ENCODE results near the gene UBE2K. TPM values are rescaled to one million over a fixed set of nuclear protein-coding genes. Genes with fewer than 3 reads are reported as not detected.
"Not testable (repeated sequence)": the region's sequence is repeated elsewhere in the genome, so short reads cannot be mapped to it uniquely, and the experiment has no call there.

UBE2K gene

DNA sequence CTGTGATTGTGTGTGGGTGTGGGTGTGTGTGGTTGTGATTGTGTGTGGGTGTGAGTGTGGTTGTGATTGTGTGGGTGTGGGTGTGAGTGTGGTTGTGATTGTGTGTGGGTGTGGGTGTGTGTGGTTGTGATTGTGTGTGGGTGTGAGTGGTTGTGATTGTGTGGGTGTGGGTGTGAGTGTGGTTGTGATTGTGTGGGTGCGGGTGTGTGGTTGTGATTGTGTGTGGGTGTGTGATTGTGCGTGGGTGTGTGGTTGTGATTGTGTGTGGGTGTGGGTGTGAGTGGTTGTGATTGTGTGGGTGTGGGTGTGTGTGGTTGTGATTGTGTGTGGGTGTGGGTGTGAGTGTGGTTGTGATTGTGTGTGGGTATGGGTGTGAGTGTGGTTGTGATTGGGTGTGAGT lies 115.8 kb downstream of the UBE2K start:
- not testable (repeated sequence) for H3K9me3 ChIP-seq (replicated peaks; ENCODE audit: low read length); H3K36me3 ChIP-seq (ENCODE audit: insufficient read depth, low read length); H3K9ac ChIP-seq (ENCODE audit: low read depth, low read length); H3K27me3 ChIP-seq (ENCODE audit: control insufficient read depth, insufficient read depth, low read length); H3K4me1 ChIP-seq (ENCODE audit: control insufficient read depth, insufficient read depth, low read length); H3K4me3 ChIP-seq (ENCODE audit: low read length); H3K4me2 ChIP-seq (ENCODE audit: low read length)

DNA sequence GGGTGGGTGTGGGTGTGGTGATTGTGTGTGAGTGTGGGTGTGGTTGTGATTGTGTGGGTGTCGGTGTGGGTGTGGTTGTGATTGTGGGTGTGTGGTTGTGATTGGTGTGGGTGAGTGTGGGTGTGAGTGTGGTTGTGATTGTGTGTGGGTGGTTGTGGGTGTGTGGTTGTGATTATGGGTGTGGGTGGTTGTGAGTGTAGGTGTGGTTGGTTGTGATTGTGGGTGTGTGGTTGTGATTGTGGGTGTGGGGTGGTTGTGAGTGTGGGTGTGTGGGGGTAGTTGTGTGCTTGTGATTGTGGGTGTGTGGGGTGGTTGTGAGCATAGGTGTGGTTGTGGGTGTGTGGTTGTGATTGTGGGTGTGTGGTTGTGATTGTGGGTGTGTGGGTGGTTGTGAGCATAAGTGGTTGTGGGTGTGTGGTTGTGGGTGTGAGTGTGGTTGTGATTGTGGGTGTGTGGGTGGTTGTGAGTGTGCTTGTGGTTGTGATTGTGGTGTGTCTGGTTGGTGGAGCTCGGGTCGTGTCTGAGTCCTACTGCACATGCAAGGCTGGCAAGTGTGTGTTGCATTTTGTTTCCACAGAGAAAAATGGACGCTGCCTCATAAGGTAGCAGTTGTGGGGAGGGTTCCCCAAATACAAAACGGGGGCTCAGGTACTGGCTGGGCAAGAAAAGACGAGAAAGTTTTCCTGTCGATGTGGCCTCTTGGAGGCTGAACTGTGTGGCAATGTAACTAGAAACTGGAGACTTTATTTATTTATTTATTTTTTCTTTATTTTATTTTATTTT lies 116.7 kb downstream of the UBE2K start:
- H3K4me3 ChIP-seq (ENCODE audit: low read length), result no peak overlapping the region
- no peak overlapping the region for H3K9ac ChIP-seq (ENCODE audit: low read depth, low read length)
- no peaks in the 10 kb centered on the region for H3K27me3 ChIP-seq (ENCODE audit: control insufficient read depth, insufficient read depth, low read length)
- H3K9me3 ChIP-seq (replicated peaks; ENCODE audit: low read length), result no peaks in the 10 kb centered on the region
- no peak overlapping the region for H3K4me2 ChIP-seq (ENCODE audit: low read length)
- H3K4me1 ChIP-seq (ENCODE audit: control insufficient read depth, insufficient read depth, low read length), result no peaks in the 10 kb centered on the region
- no peaks in the 10 kb centered on the region for H3K36me3 ChIP-seq (ENCODE audit: insufficient read depth, low read length)

DNA sequence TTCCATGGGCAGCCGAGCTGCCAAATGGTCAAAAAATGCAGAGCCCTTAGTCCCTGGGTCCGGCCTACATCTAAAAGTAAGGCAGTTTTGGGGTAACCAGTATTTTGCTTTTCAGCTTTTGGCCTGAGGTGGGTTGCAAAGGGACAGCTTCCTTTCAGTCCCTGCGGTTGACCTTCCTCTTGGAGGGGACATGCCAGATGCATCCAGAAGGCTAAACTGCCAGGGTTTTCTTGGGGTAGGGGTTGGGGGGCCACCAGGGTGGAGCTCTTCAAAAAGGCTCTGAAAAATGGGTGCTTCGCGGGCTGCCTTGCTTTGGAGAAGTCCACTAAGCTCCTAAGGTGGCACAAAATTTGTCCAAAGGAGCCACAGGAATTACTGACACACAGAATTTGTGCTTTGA lies 120.7 kb downstream of the UBE2K start:
- Histone ChIP-seq H3K9ac (ENCODE audit: low read depth, low read length) (no peak overlapping the region), H3K27me3 (ENCODE audit: control insufficient read depth, insufficient read depth, low read length) (no peaks in the 10 kb centered on the region), H3K9me3 (replicated peaks; ENCODE audit: low read length) (no peaks in the 10 kb centered on the region), H3K36me3 (ENCODE audit: insufficient read depth, low read length) (peaks cover 11% of the 10 kb centered on the region), H3K4me3 (ENCODE audit: low read length) (no peak overlapping the region), H3K4me1 (ENCODE audit: control insufficient read depth, insufficient read depth, low read length) (no peaks in the 10 kb centered on the region), H3K4me2 (ENCODE audit: low read length) (no peak overlapping the region)

DNA sequence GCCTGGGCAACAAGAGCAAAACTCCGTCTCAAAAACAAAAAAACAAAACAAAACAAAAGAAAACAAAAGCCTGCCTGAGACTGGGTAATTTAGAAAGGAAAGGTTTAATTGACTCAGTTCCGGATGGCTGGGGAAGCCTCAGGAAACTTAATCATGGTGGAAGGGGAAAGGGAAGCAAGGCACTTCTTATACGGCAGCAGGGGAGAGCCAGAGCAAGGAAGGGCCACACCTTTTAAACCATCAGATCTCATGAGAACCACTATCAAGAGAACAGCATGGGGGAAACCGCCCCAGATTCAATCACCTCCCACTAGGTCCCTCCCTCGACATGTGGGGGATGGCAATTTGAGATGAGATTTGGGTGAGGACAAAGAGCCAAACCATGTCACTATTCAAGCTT lies 122.2 kb downstream of the UBE2K start:
- Histone ChIP-seq H3K9ac (ENCODE audit: low read depth, low read length) (no peak overlapping the region), H3K27me3 (ENCODE audit: control insufficient read depth, insufficient read depth, low read length) (no peaks in the 10 kb centered on the region), H3K36me3 (ENCODE audit: insufficient read depth, low read length) (peaks cover 26% of the 10 kb centered on the region), H3K4me3 (ENCODE audit: low read length) (no peak overlapping the region), H3K9me3 (replicated peaks; ENCODE audit: low read length) (no peaks in the 10 kb centered on the region), H3K4me2 (ENCODE audit: low read length) (no peak overlapping the region), H3K4me1 (ENCODE audit: control insufficient read depth, insufficient read depth, low read length) (peaks cover under 1% of the 10 kb centered on the region)

DNA sequence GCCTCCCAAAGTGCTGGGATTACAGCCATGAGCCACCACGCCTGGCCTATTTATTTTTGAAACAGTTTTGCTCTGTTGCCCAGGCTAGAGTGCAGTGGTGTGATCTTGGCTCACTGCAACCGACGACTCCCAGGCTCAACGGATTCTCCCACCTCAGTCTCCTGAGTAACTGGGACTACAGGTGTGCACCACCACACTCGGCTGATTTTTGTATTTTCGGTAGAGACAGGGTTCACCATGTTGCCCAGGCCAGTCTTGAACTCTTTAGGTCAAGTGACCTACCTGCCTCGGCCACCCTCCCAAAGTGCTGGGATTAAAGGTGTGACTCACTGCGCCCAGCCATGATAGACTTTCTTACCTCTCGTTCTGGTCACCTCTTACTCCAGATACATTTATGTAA lies 124.0 kb downstream of the UBE2K start:
- H3K27me3 ChIP-seq (ENCODE audit: control insufficient read depth, insufficient read depth, low read length), result no peaks in the 10 kb centered on the region
- H3K4me1 ChIP-seq (ENCODE audit: control insufficient read depth, insufficient read depth, low read length), result peaks cover 11% of the 10 kb centered on the region
- H3K4me3 ChIP-seq (ENCODE audit: low read length), result no peak overlapping the region
- no peaks in the 10 kb centered on the region for H3K9me3 ChIP-seq (replicated peaks; ENCODE audit: low read length)
- H3K9ac ChIP-seq (ENCODE audit: low read depth, low read length), result no peak overlapping the region
- peaks cover 28% of the 10 kb centered on the region for H3K36me3 ChIP-seq (ENCODE audit: insufficient read depth, low read length)
- no peak overlapping the region for H3K4me2 ChIP-seq (ENCODE audit: low read length)

DNA sequence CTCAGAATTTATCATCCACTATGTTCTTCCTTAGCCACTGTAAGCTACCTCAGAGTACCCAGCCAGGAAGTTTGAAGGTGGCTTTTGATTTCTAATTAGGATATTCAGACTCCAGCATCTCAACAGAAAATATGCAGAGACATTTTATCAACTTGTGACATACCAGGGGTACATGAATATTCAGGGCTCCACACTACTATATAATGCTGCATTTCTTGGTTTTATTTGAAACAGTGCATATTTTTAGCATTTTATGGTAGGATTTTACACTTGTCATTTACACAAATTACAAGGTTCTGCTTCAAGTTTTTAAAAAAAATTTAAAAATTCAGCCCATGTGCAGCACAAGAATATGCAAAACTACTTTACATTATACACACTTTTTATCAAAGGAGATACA lies 124.7 kb downstream of the UBE2K start:
- H3K27me3 ChIP-seq (ENCODE audit: control insufficient read depth, insufficient read depth, low read length), result no peaks in the 10 kb centered on the region
- H3K36me3 ChIP-seq (ENCODE audit: insufficient read depth, low read length), result peaks cover 33% of the 10 kb centered on the region
- H3K9me3 ChIP-seq (replicated peaks; ENCODE audit: low read length), result no peaks in the 10 kb centered on the region
- H3K4me3 ChIP-seq (ENCODE audit: low read length), result no peak overlapping the region
- no peak overlapping the region for H3K9ac ChIP-seq (ENCODE audit: low read depth, low read length)
- H3K4me1 ChIP-seq (ENCODE audit: control insufficient read depth, insufficient read depth, low read length), result peaks cover 11% of the 10 kb centered on the region
- H3K4me2 ChIP-seq (ENCODE audit: low read length), result no peak overlapping the region

DNA sequence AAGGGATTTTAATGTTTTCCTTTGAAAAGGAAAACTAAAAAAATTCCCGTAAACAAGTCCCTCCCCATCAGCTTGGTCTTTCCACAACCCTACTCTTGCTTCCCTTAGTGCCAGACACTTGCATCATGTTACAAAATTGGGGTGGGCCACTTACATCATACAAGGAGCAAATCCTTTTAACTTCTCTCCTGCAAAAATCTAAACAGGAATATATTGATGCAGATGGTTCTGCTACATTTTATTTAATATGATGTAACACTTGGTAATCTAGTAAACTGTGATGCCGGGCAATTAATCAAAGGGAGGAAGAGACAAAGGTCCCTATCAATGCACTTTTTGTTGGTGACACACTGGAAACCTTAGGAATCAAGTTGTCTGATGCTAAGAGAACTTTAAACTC lies 125.3 kb downstream of the UBE2K start:
- Histone ChIP-seq H3K36me3 (ENCODE audit: insufficient read depth, low read length) (peaks cover 34% of the 10 kb centered on the region), H3K9ac (ENCODE audit: low read depth, low read length) (no peak overlapping the region), H3K9me3 (replicated peaks; ENCODE audit: low read length) (no peaks in the 10 kb centered on the region), H3K4me2 (ENCODE audit: low read length) (no peak overlapping the region), H3K27me3 (ENCODE audit: control insufficient read depth, insufficient read depth, low read length) (no peaks in the 10 kb centered on the region), H3K4me1 (ENCODE audit: control insufficient read depth, insufficient read depth, low read length) (peaks cover 11% of the 10 kb centered on the region), H3K4me3 (ENCODE audit: low read length) (no peak overlapping the region)

DNA sequence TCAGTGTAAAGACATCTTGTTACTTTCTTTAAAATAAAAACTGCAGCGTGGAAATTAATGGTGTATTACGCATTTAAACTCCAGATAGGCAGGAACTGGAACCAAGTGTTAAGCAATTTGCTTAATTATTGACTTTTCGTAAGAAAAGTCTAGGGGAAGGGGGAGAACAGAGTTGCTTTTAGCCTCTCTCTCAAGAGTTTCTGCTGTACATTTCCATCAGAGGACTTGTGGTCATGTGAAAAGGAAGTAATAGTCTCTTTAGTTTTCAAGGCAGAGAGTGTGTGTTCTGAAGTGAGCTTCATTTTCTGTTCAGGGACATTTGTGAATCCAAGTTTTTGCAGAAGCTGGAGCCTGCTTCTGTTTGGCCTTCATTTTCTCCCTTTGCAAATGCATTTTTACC lies 127.2 kb downstream of the UBE2K start:
- Histone ChIP-seq H3K9ac (ENCODE audit: low read depth, low read length) (no peak overlapping the region), H3K4me1 (ENCODE audit: control insufficient read depth, insufficient read depth, low read length) (peaks cover 11% of the 10 kb centered on the region), H3K4me2 (ENCODE audit: low read length) (no peak overlapping the region), H3K9me3 (replicated peaks; ENCODE audit: low read length) (no peaks in the 10 kb centered on the region), H3K36me3 (ENCODE audit: insufficient read depth, low read length) (peaks cover 46% of the 10 kb centered on the region), H3K4me3 (ENCODE audit: low read length) (no peak overlapping the region), H3K27me3 (ENCODE audit: control insufficient read depth, insufficient read depth, low read length) (no peaks in the 10 kb centered on the region)

DNA sequence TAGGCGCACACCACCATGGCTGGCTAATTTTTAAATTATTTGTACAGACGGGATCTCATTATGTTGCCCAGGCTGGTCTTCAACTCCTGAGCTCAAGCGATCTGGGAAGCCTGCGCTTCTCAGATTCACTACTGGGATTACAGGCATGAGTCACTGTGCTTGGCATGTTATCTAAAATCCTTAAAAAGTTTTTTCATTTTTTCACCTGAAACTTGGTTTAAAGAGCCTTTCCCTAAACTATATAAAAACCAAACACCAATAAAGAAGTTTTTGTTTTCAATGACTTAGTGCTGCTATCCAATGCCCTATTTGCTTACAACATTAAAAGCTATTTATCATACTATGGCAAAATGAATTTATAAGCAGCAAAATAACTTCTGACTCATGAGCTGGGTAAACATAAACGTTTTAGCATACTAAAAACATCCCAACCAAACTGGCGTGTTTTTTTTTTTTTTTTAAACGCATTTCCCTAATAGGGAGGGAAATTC lies 127.8 kb downstream of the UBE2K start:
- H3K4me2 ChIP-seq (ENCODE audit: low read length), result no peak overlapping the region
- H3K27me3 ChIP-seq (ENCODE audit: control insufficient read depth, insufficient read depth, low read length), result no peaks in the 10 kb centered on the region
- H3K36me3 ChIP-seq (ENCODE audit: insufficient read depth, low read length), result peaks cover 42% of the 10 kb centered on the region
- no peaks in the 10 kb centered on the region for H3K9me3 ChIP-seq (replicated peaks; ENCODE audit: low read length)
- peaks cover 11% of the 10 kb centered on the region for H3K4me1 ChIP-seq (ENCODE audit: control insufficient read depth, insufficient read depth, low read length)
- no peak overlapping the region for H3K4me3 ChIP-seq (ENCODE audit: low read length)
- H3K9ac ChIP-seq (ENCODE audit: low read depth, low read length), result no peak overlapping the region

Small RNA genes lying within 50 kb of the gene (small RNA-seq; reads per million reads assigned to genes)
- gene RF00019 (not detected), gene RN7SL558P (not detected)
